SKM-1 (cell line): Measurements from ENCODE around the gene CD3G.

ENCODE experiments used
- DNase-seq: peaks from one replicate; lab custom pipeline; 2025; ENCODE audit not compliant: unreplicated experiment; lab: John Stamatoyannopoulos, UW

The CD3G gene

DNA sequence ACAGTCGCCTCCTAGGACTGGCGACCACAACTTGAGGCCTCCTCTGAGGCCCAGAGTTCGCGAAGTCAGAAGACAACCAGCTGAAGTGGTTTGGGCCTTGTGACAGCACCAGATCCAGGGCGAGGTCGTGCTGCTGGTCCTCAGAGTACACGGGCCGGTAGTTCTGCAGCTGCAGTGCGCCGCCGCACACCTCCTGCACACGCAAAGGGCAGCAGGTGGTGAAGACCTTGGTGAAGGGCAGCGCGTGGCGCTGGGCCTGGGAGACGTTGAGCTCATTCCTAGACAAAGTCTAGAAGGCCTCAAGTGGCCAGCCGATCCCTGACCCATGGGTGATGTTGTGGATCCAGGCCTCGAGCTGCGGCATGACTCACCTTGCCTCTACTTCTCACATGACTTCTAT, 21.4 kb upstream of the CD3G start:
- no peak for DNase-seq

DNA sequence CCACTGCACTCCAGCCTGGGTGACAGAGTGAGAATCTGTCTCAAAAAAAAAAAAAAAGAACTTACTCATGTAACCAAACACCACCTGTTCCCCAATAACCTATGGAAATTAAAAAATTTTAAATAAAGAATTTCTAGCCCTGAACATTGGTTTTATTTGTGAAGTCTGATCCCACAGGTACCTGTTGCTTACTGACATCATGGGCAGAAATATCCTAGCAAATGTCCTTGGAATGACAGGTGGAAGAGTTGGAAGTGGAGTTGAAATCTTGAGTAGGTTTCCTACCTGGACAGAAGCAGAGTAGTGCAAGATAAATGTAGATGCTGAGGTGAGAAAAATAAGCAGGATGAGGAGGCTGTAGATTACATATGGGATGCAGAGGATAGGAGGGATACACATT, 18.9 kb upstream of the CD3G start:
- DNase-seq, result no peak

DNA sequence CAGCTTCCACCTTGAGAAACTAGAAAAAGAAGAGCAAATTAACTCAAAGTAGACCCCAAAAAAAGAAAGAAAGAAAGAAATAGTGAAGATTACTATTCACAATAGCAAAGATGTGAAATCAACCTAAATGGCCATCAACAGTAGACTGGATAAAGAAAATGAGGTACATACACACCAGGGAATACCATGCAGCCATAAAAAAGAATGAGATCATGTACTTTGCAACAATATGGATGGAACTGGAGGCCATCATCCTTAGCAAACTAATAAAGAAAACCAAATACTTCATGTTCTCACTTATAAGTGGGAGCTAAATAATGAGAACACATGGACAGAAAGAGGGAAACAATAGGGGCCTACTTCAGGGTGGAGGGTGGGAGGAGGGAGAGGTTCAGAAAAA, 15.4 kb upstream of the CD3G start:
- no peak for DNase-seq

DNA sequence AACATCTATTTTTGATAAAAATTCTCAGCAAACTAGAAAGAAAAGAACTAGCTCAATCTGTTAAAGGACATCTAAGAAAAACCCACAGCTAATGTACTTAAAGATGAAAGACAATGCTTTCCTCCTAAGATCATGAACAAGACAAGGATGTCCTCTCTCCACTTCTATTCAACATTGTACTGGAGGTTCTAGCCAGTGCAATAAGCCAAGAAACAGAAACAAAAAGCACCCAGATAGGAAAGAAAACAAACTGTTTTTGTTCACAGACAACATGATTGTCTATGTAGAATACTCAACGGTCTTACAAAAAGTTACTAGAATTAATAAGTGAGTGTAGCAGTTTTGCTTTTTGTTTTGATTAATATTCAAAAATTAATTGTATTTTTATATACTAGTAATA, 9.4 kb upstream of the CD3G start:
- DNase-seq, result no peak

DNA sequence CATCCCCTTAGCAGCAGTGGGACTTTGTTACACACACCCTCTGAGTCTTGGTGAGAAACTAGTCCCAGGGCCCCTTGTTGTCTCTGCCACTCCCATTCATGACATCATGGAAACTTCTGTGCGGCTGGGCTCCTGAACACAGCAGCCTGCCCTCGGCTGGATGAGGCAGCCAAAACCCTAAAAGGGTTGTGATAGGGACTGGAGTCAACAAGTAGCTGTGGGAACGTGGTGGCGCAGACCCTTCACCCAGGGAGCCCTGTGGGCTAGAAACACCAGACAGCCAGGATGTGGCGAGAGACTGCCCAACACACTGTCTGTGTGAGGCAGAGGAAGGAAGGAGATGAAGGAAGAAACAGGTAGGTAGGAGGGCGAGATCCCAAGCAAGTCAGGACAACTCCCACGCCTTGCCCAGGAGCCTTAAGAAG, 5.5 kb upstream of the CD3G start:
- DNase-seq, result no peak

DNA sequence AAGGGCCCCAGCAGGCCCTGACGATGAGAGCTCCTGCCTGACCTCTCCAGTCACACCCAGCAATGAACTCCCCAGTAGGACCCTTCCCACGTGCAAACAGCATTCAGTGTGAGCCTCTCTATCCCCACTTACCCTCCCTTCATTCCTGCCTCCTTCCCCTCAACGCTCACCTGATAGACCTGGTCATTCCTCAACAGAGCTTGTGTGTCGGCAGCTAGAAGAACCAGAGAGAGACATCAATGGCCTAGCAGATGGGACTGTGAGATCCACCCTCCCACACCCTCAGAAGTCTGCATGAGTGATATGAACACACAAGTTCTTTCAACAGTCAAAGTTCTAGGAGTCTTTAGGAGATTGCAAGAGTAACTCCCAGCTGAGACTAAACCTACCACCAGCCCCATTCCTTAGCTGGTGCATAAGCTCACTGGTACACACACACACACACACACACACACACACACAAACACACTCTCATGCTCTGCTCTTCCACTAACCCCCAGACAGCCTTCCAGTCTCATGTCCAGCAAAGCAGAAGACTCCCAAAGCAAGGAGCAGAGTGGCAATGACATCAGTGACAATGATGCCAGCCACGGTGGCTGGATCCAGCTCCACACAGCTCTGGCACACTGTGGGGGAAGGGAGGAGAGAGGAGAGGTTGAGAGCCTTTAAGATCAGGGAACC, 4.7 kb upstream of the CD3G start:
- DNase-seq, result no peak

DNA sequence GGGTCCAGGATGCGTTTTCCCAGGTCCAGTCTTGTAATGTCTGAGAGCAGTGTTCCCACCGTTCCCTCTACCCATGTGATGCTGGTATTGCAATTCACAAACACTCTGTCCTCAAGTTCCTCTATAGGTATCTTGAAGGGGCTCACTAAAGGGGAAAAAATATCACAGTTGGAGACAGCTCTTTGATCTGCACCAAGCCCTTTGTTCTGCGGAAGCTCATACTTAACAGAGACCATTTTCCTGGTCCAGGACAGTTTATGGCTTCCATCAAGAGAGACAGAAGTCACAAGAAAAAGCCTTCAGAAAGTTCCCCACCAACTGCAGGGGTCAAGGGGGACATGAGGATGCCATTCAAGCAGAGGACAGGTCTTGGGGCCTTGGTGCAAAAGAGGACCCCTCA, 3.7 kb upstream of the CD3G start:
- no peak for DNase-seq

DNA sequence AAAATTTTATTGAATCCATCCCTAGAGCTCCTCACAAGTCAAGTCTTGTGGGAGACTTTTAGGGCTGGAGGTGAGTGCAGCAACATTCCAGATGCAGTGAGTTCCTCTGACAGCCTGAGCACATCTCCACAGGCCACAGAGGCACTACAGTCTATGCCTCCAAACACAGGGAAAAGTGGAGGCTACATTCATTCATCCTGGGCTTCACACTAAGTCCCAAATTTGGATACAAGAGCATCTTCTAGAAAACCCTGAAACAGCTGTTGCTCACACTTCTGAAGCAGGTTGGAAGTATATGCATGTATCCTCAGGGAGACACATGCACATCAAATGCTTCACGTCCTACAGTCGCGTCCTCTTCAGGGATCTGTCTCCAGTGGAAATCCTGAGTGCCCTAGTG, 2.9 kb upstream of the CD3G start:
- no peak for DNase-seq

DNA sequence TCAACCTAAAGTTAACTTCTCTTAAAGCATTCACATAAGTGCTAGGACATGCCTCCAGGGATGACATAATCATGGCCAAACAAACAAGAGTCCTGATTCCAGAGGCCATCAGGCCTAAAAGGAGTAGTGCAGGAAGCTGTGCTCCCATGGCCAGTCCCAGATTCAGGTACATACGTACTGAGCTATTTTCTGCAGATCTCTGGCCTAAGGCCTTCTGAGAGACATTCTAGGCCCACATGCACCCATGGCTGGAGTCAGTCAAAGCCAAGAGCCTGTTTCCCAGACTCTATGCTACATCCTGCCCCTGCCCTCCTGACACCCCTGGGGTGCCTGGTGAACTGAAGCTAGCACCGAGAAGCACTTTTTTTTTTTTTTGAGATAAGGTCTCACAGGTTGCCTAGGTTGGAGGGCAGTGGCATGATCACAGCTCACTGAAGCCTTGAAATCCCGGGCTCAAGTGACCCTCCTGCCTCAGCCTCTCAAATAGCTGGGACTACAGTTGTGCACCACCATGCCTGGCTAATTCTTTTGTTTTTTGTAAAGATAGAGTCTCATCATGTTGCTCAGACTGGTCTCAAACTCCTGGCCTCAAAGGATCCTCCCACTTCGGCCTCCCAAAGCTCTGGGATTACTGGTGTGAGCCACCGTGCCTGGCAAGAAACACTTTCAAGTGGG, 2.2 kb upstream of the CD3G start:
- DNase-seq, result no peak

DNA sequence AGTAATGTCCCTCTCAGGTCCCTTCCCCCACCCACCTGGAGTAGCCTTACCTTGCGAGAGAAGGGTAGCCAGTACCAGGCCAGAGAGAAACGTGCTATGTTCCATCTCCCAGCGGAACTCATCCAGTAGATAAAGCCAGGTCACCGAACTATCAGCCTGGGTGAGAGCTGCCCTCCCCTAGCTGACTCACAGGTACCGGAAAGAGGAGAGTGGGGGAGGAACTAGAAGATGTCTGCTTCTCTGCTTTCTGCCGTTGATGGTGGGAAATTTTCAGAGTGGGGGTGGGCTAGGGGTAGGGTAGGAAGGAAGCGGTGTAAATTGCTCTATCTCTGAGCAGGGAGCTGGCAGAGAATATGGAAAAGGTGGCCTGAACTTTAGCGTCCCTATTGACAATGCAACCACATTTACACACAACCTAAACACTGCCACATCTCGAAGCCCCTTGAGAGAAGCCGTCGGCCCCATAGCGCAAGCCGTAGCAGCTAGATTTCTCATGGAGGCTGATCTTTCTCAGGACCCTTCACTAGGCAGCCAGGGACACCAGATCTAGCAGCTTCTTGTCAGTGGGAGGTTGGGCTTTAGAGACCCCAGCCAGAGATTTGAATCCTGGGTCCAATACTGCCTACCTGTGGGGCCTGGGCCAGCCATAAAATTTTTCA, 1.5 kb upstream of the CD3G start, which contains the start of gene CD3D:
Gene CD3D (minus strand): TSS at position 203 of the 659 bp plus-strand sequence. CDS start 98 bp downstream, at position 105.
- no peak for DNase-seq

DNA sequence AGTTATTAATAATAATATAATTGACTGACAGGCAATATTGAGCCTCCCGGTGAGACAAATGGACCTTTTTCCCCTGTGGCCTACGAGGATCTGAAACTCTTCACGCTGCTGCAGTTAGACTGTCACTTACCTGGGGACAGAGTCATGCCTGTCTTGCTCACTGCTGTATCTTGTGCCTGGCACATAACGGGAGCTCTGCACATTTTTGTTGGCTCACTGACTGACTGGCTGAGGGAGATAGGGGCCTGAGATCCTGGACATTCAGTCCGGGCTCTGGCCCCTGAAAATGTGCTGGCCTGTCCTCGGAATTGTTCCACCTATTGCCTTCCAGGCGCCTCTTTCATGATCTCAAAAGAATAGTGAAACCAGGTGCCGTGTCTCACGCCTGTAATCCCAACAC, 896 bp upstream of the CD3G start:
- no peak for DNase-seq

DNA sequence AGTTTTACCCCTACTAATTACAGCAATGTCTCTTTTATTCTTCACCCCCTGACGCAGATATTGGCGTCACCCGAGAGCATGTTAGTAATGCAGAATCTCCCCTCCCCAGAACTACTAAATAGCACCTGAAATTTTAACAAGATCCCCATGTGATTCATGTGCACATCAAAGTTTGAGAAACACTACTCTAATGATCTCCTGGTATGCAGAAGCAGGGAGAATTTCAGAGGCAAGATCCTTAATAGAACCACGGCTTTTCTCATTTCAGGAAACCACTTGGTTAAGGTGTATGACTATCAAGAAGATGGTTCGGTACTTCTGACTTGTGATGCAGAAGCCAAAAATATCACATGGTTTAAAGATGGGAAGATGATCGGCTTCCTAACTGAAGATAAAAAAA, 5.3 kb downstream of the CD3G start:
- no peak for DNase-seq

DNA sequence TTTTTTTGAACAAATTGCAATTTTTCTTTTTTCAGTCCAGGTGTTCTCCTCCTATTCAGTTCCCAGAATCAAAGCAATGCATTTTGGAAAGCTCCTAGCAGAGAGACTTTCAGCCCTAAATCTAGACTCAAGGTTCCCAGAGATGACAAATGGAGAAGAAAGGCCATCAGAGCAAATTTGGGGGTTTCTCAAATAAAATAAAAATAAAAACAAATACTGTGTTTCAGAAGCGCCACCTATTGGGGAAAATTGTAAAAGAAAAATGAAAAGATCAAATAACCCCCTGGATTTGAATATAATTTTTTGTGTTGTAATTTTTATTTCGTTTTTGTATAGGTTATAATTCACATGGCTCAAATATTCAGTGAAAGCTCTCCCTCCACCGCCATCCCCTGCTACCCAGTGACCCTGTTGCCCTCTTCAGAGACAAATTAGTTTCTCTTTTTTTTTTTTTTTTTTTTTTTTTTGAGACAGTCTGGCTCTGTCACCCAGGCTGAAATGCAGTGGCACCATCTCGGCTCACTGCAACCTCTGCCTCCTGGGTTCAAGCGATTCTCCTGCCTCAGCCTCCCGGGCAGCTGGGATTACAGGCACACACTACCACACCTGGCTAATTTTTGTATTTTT, 9.1 kb downstream of the CD3G start:
- no peak for DNase-seq

DNA sequence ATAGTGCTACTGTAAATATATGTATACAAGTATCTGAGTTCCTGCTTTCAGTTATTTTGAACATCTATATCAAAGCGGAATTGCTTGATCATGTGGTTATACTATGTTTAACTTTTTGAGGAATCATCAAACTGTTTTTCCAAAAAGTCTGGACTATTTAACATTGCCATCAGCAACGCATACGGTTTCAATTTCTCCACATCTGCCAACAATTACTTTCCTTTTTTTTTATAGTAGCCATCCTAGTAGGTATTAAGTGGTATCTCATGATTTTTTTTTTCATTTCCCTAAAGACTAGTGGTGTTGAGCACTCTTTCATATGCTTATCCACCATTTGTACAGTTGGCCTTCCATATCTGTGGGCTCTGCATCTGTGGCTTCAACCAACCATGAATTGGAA, 13.9 kb downstream of the CD3G start:
- DNase-seq, result no peak

DNA sequence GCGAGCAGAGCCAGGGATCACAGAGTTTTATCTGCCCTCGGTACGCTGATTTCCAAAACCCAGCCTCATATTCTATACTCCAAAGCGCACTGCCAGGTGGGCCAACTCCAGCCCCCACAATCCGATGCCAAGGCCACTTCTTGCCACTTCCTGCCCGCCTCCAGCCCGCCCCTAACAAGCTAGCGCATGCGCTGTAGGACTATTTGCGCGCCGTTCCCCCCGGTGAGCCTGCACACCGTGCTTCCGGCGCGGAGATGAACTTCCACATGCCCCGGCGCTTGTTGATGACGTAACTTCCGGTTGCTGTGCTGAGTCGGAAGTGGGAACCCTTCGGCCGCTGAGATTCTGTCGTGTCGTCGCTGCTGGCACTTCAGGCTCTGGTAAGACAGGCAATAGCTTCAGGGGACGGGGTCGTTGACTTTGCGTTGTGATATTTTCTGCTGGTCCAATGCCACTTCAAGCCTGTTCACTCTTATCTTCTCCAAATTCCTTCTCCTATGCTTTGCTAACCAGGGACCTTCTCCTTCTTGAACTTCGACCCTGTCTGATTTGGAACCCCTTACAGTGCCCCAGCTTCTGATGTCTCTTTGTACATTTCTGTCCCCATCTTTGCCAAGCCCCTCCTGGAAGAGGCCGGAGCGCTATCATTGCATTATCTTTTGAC, 15.3 kb downstream of the CD3G start, which contains the start of gene UBE4A:
Gene UBE4A (plus strand): TSS at position 306 of the 664 bp plus-strand sequence. CDS start 5,481 bp downstream, outside the sequence.
- peak; percentile 95 for DNase-seq

DNA sequence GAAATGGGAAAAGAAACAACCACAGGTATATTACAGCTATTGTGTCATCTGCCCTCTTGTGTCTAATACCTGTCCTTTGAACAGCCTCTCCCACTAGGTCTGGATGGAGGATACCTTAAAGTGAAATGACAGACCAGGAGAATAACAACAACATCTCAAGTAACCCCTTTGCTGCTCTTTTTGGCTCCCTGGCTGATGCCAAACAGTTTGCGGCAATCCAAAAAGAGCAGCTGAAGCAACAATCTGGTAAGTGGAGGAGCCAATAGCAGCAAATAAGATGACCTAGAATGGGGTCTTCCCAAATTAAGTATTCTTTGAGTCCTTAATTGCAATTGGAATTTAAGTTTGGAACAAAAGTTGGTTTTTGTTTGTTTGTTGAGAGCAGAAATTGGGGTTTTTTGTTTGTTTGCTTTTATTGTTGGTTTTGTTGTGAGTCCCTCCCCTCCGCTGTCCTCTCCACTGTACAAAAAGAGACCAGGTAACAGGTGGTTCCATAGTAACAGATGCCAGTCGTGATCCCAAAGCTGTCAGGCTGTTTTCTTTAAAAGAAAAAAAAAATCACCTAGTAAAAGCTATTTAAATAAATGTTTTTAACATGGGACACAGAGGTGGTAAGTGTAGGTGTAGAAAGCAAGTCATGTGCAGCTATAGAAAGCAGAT, 20.9 kb downstream of the CD3G start:
- DNase-seq, result no peak

DNA sequence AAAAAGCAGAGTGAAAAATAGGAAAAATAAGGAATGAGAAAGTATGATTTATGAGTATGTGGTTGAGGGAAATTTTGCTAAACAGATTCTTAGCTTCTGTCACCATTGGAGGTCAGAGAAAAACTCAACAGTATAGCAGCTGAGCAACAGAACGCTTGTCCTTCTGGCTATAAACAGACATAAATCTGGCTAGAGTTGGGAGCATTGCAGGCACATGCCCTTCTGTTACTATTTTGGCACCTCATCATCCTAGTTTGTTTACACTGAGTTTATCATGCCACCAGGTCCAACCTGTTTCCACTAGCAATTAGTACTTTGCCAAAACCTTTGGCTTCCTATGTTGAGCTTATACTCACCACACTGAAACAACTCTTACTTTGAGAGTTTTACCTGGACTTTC, 22.1 kb downstream of the CD3G start:
- DNase-seq, result no peak

DNA sequence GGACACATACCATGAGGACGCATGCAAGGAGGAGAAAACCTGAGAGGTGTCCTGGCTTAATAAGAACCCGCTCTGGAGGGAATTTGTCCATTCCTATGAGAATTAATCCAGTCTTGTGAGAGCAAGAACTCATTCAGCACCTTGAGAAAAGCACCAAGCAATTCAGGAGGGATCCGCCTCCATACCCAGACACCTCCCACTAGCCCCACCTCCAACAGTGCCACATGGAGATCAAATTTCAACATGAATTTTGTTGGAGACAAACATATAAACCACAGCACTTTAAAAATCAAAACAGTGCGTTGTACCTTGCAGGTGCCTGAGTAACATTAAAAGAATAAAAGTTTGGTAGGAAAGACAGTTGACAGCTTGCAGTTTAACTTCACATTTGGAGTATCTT, 26.6 kb downstream of the CD3G start:
- DNase-seq, result no peak

DNA sequence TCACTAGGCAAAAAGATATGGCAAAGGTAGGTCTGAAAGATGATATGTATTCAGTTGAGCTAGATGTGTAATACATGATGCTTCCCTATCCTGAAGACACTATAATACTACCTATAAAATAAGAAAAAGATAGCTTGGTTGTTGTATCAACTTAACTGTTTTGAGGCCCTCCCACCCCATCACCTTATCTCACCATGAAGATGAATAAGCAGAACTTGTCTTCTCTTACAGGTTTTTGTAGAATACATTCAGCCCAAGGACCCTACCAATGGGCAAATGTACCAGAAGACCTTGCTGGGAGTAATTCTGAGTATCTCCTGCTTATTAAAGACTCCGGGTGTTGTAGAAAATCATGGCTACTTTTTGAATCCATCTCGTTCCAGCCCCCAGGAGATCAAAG, 29.1 kb downstream of the CD3G start:
- DNase-seq, result no peak

DNA sequence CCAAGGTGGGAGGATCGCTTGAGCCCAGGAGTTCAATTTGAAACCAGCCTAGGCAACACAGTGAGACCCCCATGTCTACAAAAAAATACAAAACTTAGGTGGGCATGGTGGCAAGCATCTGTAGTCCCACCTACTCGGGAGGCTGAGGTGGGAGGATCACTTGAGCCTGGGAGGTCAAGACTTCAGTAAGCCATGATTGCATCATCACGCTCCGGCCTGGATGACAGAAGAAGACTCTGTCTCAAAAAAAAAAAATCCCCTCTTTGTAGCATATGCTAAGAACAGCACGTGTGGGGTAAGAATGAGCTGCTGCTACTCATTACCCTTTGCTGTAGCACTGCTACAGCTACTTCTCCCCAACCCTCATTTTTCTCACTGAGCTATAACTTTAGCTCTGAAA, 29.7 kb downstream of the CD3G start:
- DNase-seq, result no peak

DNA sequence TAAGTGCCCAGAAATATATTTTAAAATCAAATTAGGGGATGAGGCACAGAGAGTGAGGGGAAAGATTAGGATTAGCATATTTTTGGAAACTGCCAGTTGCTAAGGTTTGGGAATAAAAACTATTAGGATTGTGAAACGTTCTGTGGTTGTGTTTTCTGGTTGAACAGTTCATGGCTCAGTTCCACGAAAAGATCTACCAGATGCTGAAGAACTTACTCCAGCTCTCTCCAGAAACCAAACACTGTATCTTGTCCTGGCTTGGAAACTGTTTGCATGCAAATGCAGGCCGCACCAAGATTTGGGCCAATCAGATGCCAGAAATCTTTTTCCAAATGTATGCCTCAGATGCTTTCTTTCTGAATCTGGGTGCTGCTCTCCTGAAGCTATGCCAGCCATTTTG, 30.6 kb downstream of the CD3G start:
- no peak for DNase-seq
